SKM-1 treated with dmso at 0.1 percent for 144 hours (cell line): ENCODE data around the gene C3orf70.
"Not testable (repeated sequence)": the region's sequence is repeated elsewhere in the genome, so short reads cannot be mapped to it uniquely, and the experiment has no call there.

ENCODE experiments used
- DNase-seq: peaks from one replicate; lab custom pipeline; 2025; ENCODE audit not compliant: unreplicated experiment; lab: John Stamatoyannopoulos, UW

The C3orf70 gene

DNA sequence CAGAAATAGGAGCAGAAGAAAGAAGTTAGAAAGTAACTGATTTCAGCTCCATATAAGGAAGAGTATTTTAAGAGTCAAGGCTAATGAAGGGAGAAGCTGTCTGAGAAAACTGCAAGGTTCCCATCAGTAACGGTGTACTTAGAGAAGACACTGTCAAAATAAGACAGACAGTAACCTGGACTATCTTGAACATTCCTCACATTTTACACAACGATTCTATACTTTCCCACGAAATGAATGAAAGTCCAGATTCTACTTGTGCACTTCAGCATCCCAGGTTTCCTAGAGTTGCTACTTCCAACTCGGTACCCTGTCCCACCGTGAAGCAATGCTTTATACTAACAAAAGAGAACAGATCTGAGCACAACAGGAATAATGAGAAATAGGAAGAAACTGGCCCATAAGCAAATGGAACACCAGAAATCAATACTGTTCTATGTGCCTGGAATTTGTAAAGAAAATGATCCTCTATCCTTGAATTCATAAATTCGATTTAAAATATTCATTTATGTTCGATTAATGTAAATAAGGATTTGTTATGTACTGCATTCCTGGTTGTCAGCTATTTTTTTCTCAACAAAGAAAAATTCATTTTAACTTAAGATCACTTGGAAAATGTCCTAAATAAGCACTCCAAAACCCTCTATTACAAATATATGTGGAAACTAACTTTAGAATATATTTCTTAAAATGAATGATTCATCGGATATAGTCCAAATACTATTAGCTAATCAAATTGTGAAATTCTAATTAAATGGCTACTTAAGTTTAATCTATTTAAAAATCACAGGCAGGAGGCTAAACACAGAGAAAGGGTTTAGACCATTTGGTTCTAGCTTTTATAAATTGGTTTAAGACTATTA is 1.5 kb downstream of the C3orf70 start:
- DNase-seq: no peak

- no peak for DNase-seq
These were observed 2.3 kb downstream of the C3orf70 start for GRCh38 chr3:185150561-185150960.

DNA sequence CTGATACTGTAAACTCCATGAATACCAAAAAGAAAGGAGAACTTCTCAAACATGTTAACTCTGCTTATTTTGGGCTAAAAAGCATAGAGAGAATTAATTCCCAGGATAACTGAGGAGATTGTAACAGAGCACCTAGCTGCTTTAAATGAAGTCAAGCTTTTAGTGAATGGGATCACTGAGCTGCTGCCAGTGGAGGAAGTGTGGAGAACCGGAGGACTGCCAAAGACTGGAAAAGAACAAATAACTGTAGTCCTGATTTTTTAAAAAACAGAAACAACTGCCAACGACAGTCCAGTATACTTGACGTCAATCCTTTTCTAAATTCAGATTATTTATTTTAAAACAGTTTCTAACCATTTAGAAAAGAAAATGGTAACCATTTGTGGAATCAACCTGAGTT is 3.3 kb downstream of the C3orf70 start:
- no peak for DNase-seq

DNA sequence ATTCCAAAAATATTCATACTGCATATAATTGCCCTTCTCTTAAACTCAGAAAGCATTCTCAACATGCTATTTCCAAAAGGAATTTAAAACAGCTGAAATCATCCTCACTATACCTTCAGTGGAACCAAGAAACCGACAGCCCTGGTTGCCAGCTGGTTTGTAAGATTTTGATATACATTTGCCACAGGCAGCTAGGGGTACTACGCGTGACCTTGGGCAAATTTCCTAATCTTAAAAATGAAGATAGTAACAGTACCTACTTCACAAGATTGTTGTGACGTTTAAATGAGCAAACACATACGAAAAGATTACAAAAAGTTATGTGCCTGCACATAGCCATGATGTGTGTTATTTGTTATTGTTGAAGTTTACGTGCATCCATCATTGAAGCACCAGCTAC is 7.3 kb downstream of the C3orf70 start:
- no peak for DNase-seq

- no peak for DNase-seq
These were observed 8.1 kb downstream of the C3orf70 start for GRCh38 chr3:185144784-185145183.

- no peak for DNase-seq
These were observed 15.0 kb downstream of the C3orf70 start for GRCh38 chr3:185137821-185138220.

GRCh38 chr3:185134509-185134908 is 18.4 kb downstream of the C3orf70 start:
- DNase-seq: no peak

DNA sequence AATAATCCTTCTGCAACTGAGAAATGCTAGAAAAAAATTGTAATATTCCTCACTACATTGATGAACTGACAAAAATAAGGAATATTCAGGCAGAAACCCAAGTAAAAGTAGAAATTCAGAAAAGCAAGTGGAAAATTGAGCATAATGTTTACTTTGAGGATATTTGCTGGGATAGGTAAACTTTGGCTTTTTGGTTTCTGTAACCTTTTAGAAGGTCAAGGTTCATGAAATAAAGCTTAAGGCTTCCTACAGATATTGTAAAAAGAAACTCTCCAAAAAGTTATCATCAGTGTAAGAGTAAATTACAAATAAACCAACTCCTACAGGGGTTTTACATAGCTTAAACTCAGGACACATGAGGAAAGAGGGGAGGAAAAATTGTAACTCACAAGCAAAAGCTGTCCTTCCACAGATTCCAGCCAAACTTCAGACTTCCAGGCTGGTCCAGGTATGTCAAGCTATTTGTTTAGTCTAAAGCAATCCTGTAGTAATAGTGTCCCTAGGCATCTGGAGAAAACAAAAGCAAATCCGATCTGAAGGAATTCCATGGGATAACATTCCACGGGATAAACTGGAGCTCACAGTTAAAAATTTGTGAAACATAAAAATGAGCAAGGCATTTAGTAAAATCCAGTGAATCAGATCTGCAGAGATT is 21.1 kb downstream of the C3orf70 start:
- no peak for DNase-seq

DNA sequence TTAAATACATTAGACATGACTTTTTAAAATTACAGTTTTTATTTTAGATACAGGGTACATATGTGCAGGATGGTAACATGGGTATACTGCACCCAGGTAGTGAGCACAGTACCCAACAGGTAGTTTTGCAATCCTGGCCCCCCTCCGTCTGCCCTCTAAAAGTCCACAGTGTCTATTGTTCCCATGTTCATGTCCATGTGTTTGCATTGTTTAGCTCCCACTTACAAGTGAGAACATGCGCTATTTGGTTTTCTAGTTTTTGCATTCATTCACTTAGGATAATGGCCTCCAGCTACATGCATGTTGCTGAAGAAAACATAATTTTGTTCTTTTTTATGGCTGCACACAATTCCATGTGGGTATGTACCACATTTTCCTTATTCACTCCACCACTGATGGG is 23.8 kb downstream of the C3orf70 start:
- no peak for DNase-seq

DNA sequence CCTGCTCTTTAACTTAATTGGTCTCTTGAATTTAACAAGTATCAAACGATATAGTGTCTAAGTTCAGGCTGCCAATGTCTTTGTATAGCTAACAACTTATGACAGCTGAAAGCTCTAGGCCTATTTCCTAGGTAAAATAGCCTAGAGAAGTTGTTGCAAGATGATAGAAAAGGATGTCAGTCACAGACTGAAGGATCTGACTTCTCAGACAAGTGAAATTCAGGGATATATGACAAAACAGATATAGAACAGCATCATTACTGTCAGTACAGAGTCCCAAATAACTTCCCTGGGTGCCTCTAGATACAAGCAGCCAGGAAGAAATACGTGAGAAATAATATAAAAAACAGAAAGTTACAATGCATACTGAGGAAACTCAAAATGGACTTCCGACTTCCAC is 26.7 kb downstream of the C3orf70 start:
- no peak for DNase-seq

GRCh38 chr3:185120126-185120525 is 32.7 kb downstream of the C3orf70 start:
- DNase-seq: no peak

- no peak for DNase-seq
These were observed 37.5 kb downstream of the C3orf70 start for GRCh38 chr3:185115371-185115770.

- DNase-seq: no peak
These were observed 38.1 kb downstream of the C3orf70 start for GRCh38 chr3:185114756-185115155.

- DNase-seq: no peak
These were observed 40.7 kb downstream of the C3orf70 start for GRCh38 chr3:185112186-185112585.

GRCh38 chr3:185109012-185109411 is 43.8 kb downstream of the C3orf70 start:
- not testable (repeated sequence) for DNase-seq

DNA sequence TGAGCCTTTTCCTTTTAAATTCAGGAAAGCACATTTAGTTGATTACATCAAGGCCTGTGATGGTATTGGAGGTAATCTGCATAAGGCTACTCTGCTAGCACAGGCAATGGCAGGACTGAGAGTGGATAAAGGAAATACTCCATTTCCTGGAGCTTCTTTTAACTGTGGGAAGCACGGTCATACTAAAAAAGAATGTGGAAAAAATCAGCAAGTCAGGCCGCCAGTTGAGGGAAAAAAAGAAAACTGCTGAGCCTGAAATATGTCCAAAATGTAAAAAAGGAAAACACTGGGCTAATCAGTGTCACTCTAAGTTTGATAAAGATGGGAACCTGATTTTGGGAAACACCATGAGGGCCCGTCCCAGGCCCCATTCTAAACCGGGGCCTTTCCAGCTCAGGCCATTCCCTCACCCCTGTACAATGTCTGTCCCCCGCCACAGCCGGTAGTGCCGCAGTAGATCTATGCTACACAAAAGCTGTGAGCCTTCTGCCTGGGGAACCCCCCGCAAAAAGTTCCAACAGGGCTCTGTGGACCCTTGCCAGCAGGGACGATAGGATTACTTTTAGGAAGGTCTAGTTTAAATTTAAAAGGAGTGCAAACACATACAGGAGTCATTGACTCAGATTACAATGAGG is 46.5 kb downstream of the C3orf70 start:
- DNase-seq: not testable (repeated sequence)

GRCh38 chr3:185103359-185104127 is 49.3 kb downstream of the C3orf70 start:
- no peak for DNase-seq

- DNase-seq: no peak
These were observed 58.2 kb downstream of the C3orf70 start for GRCh38 chr3:185094697-185095096.

- no peak for DNase-seq
These were observed 59.7 kb downstream of the C3orf70 start for GRCh38 chr3:185093116-185093515.

- no peak for DNase-seq
These were observed 62.0 kb downstream of the C3orf70 start for GRCh38 chr3:185090811-185091210.

- no peak for DNase-seq
These were observed 63.1 kb downstream of the C3orf70 start for GRCh38 chr3:185089751-185090150.
